ENCODE measurements around the gene MRPL44.

GRCh38 chr2:223952280-223952968 is 4.8 kb upstream of the MRPL44 start:
- TF ChIP-seq EZH2 (IDR thresholded peaks at IDR 0.05; ENCODE audit: insufficient read depth, poor library complexity, severe bottlenecking), result no peak
- TF ChIP-seq EZH2phosphoT487 (IDR thresholded peaks at IDR 0.05; ENCODE audit: insufficient read depth, low read depth), result no peak
